HPDE6-E6E7 (cell line): Measurements from ENCODE around the gene KIAA0232.
"Not testable (repeated sequence)": the region's sequence is repeated elsewhere in the genome, so short reads cannot be mapped to it uniquely, and the experiment has no call there.

Experiments used
- DNase-seq: peaks from one replicate; pipeline ENCODE4 v3.0.0; 2011; ENCODE audit warnings: missing footprints; ENCODE audit errors: extremely low spot score

The KIAA0232 gene

GRCh38 chr4:6900181-6900812, 117.8 kb downstream of the KIAA0232 start:
- no peak for DNase-seq

- no peak for DNase-seq
Measured at GRCh38 chr4:6900956-6901355, 118.4 kb downstream of the KIAA0232 start.

- DNase-seq, result no peak
Measured at GRCh38 chr4:6901669-6902317, 119.3 kb downstream of the KIAA0232 start.

GRCh38 chr4:6902318-6903042, 120.0 kb downstream of the KIAA0232 start:
- no peak for DNase-seq

GRCh38 chr4:6905516-6906445, 123.3 kb downstream of the KIAA0232 start:
- no peak for DNase-seq

- DNase-seq, result not testable (repeated sequence)
Measured at GRCh38 chr4:6906486-6906885, 124.0 kb downstream of the KIAA0232 start.

DNA sequence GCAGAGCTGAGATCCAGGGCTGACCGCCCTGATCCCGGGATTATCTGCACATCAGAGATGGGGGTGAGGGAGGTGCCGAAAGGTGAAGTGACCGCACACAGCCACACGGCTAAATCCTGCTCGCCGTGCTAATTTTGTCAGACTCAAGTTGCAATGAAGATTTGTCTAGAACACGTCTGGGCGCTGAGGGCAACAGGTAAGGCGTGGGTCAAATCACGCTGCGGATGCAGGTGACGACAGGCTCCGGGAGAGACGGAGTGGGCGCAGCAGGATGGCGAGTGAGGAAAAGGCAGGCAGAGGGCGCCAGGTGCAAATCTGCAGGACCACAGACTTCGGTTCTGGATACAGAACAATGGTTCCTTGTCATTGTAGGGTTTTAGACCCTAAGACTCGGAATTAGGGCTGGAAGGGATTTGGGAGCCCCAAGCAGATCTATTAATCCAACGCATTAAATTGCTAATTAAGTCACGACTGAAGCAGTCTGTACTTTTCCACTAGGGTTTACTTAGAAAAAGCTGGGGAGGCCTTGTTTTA, 125.2 kb downstream of the KIAA0232 start:
- peak; percentile 49 for DNase-seq

DNA sequence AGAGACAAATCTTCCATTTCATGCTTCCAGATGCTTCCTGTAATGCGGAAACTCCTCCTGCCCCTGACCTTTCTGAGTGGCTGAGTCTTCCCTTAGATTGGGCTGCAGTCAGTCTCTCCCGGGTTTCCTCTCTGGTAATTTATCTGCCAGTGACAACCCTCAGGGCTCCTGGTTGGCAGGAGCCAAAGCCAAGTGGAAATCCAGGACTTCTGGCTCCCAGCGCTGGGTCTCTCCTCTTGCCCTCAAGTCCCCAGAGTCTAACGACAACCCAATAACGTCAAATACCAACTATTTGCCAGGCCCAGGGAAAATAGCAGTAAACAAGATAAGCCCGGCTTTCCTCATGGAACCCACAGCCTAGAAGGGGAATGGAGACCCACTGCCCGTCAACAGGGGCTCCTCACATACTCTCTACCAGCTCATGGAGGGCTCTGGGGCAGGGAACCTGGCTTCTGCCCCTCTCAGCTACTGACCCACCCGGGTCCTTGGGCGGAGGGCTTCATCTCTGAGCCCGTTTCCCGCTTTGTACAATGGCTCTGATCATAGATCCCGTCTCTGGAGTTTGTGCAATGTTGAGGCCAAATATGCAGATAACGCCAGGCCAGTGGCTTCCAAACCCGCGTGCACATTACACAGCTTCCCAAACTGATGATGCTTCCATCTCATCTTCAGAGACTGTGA, 126.0 kb downstream of the KIAA0232 start:
- DNase-seq, result no peak

- DNase-seq, result peak; percentile 89
Measured at GRCh38 chr4:6909113-6909969, 126.8 kb downstream of the KIAA0232 start, which contains the start of gene TBC1D14. Gene TBC1D14, plus strand, starts transcription at chr4:6909826. Its CDS starts 13,564 bp downstream, at chr4:6923390.

- DNase-seq, result no peak
Measured at GRCh38 chr4:6909970-6910339, 127.4 kb downstream of the KIAA0232 start.

- no peak for DNase-seq
Measured at GRCh38 chr4:6910340-6910959, 127.9 kb downstream of the KIAA0232 start.

- DNase-seq, result no peak
Measured at GRCh38 chr4:6910960-6911874, 128.7 kb downstream of the KIAA0232 start.

- DNase-seq, result not testable (repeated sequence)
Measured at GRCh38 chr4:6911917-6912316, 129.4 kb downstream of the KIAA0232 start.

DNA sequence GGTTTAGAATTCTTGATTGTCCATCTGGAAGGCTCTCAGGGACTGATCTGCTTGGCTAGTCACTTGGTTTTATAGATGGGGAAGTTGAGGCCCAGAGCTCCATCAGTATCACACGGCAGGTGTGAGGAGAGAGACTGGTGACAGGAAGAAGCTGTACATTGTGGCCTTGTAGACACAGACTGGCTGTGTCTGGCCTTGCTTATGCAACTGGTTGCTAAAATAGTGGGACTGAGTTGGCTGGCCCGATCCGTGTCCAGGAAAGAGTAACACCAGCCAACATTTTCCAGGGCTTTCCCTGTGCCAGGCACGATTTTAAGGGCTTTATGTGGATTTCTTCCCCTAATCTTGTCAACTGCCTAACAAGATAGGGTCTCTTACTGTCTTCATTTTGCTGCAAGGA, 129.9 kb downstream of the KIAA0232 start:
- no peak for DNase-seq

- DNase-seq, result no peak
Measured at GRCh38 chr4:6913350-6913905, 130.9 kb downstream of the KIAA0232 start.

- no peak for DNase-seq
Measured at GRCh38 chr4:6914448-6914847, 131.9 kb downstream of the KIAA0232 start.

DNA sequence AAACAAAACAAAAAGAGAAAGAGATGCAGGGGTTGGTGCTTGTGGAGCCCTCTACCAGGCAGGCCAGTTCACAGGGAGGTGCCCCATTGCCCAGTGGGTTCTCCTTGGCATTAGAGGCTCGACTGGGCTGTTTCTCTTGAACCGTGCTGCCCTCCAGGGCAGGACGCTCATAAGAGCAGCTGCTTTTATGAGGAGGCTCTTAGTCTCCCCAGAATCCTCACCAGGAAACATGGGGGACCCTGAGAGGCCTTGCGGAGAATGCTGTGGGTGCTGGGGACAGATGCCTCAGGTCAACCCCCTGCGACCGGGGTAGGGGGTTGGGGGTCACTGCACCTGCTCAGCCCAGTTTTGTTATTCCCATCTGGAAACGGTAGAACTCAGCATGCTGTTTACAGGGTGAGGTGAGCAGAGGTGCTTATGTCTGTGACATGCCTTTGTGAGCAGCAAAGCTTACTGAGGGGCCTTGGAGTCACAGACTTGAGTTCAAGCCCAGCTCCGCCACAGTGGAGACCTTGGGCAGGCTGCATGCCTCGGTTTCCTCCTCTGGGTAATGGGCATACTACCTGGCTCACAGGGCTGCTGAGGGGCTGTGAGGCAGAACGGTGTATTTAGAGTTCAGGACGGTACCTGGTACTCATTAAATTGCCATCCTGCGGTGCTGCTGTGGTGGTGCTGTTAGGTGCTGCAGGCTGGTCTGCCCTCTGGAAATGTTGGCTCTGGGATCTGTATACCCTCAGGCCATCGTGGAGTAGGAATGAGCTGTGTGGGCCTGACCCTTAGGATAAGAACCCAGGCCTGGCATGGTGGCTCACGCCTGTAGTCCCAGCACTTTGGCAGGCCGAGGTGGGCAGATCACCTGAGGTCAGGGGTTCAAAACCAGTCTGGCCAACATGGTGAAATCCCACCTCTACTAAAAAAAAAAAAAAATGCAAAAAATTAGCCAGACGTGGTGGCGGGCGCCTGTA, 132.8 kb downstream of the KIAA0232 start:
- DNase-seq, result no peak
